Activated naive CD8-positive, alpha-beta T cell treated with anti-CD3 and anti-CD28 coated beads for 36 hours (primary cell): ENCODE data around the gene IQCF6. TPM values are rescaled to one million over a fixed set of nuclear protein-coding genes. Genes with fewer than 3 reads are reported as not detected.
"Not testable (repeated sequence)": the region's sequence is repeated elsewhere in the genome, so short reads cannot be mapped to it uniquely, and the experiment has no call there.

Experiments used
- DNase-seq: peaks from one replicate; pipeline ENCODE4 v3.0.0; 2021
- H3K27ac Mint-ChIP-seq: one replicate; pipeline ENCODE4 v1.8.0; 2022; ENCODE audit warnings: mild to moderate bottlenecking, moderate library complexity, mixed read lengths
- H3K27me3 Mint-ChIP-seq: one replicate; pipeline ENCODE4 v1.8.0; 2022; ENCODE audit warnings: mild to moderate bottlenecking, mixed read lengths
- H3K36me3 Mint-ChIP-seq: one replicate; pipeline ENCODE4 v1.8.0; 2021; ENCODE audit warnings: mild to moderate bottlenecking, mixed read lengths
- H3K4me1 Mint-ChIP-seq: one replicate; pipeline ENCODE4 v1.8.0; 2021; ENCODE audit warnings: mixed read lengths
- H3K4me3 Mint-ChIP-seq: one replicate; pipeline ENCODE4 v1.8.0; 2022; ENCODE audit warnings: mild to moderate bottlenecking, moderate library complexity, mixed read lengths
- H3K9me3 Mint-ChIP-seq: one replicate; pipeline ENCODE4 v1.8.0; 2022; ENCODE audit warnings: mixed read lengths
- total RNA-seq, 2 experiments: library from RNA; stranded (reverse); gene quantifications; one replicate each; pipeline ENCODE4 v1.2.3, GENCODE V29; 2021

The IQCF6 gene
- total RNA-seq, 2 experiments from 2014 or later: not detected

- peaks cover 41% of the 10 kb centered on the region for H3K4me1 Mint-ChIP-seq
- no peak overlapping the region for H3K4me3 Mint-ChIP-seq
- H3K9me3 Mint-ChIP-seq: no peaks in the 10 kb centered on the region
- peaks cover 4% of the 10 kb centered on the region for H3K36me3 Mint-ChIP-seq
- no peak overlapping the region for H3K27ac Mint-ChIP-seq
- DNase-seq: no peak
- H3K27me3 Mint-ChIP-seq: peaks cover 19% of the 10 kb centered on the region
Measured at GRCh38 chr3:51794206-51794605, 15.2 kb upstream of the IQCF6 start.

- Mint-ChIP-seq H3K27ac (no peak overlapping the region), H3K9me3 (no peaks in the 10 kb centered on the region), H3K4me3 (no peak overlapping the region), H3K36me3 (peaks cover 8% of the 10 kb centered on the region), H3K27me3 (peaks cover 12% of the 10 kb centered on the region), H3K4me1 (peaks cover 27% of the 10 kb centered on the region)
- DNase-seq: no peak
Measured at GRCh38 chr3:51792206-51792605, 13.2 kb upstream of the IQCF6 start.

- Mint-ChIP-seq H3K36me3 (peaks cover 12% of the 10 kb centered on the region), H3K9me3 (no peaks in the 10 kb centered on the region), H3K27me3 (peaks cover 13% of the 10 kb centered on the region), H3K27ac (no peak overlapping the region), H3K4me3 (no peak overlapping the region), H3K4me1 (peaks cover 19% of the 10 kb centered on the region)
- no peak for DNase-seq
Measured at GRCh38 chr3:51789437-51789836, 10.4 kb upstream of the IQCF6 start.

GRCh38 chr3:51787576-51787975, 8.5 kb upstream of the IQCF6 start:
- Mint-ChIP-seq H3K27me3 (peaks cover 13% of the 10 kb centered on the region), H3K36me3 (peaks cover 12% of the 10 kb centered on the region), H3K4me1 (peaks cover 19% of the 10 kb centered on the region)
- H3K4me3 Mint-ChIP-seq, DNase-seq, H3K9me3 Mint-ChIP-seq, H3K27ac Mint-ChIP-seq: not testable (repeated sequence)

- Mint-ChIP-seq H3K27ac (no peak overlapping the region), H3K4me3 (no peak overlapping the region), H3K27me3 (peaks cover 13% of the 10 kb centered on the region), H3K4me1 (peaks cover 16% of the 10 kb centered on the region), H3K9me3 (no peaks in the 10 kb centered on the region), H3K36me3 (peaks cover 12% of the 10 kb centered on the region)
- DNase-seq: no peak
Measured at GRCh38 chr3:51786267-51786666, 7.2 kb upstream of the IQCF6 start.

GRCh38 chr3:51778554-51778953, 483 bp downstream of the IQCF6 start:
- no peaks in the 10 kb centered on the region for H3K4me1 Mint-ChIP-seq
- no peaks in the 10 kb centered on the region for H3K9me3 Mint-ChIP-seq
- peaks cover 8% of the 10 kb centered on the region for H3K36me3 Mint-ChIP-seq
- DNase-seq: no peak
- H3K27me3 Mint-ChIP-seq: peaks cover 8% of the 10 kb centered on the region
- H3K27ac Mint-ChIP-seq: no peak overlapping the region
- no peak overlapping the region for H3K4me3 Mint-ChIP-seq

- DNase-seq: no peak
- Mint-ChIP-seq H3K4me1 (no peaks in the 10 kb centered on the region), H3K36me3 (peaks cover 11% of the 10 kb centered on the region), H3K9me3 (no peaks in the 10 kb centered on the region), H3K27me3 (peaks cover 8% of the 10 kb centered on the region), H3K27ac (no peak overlapping the region), H3K4me3 (no peak overlapping the region)
Measured at GRCh38 chr3:51777985-51778384, 1.1 kb downstream of the IQCF6 start.

GRCh38 chr3:51773529-51774056, 5.4 kb downstream of the IQCF6 start:
- peaks cover 10% of the 10 kb centered on the region for H3K36me3 Mint-ChIP-seq
- H3K27ac Mint-ChIP-seq: no peak overlapping the region
- no peaks in the 10 kb centered on the region for H3K4me1 Mint-ChIP-seq
- no peak overlapping the region for H3K4me3 Mint-ChIP-seq
- H3K9me3 Mint-ChIP-seq: no peaks in the 10 kb centered on the region
- peaks cover 14% of the 10 kb centered on the region for H3K27me3 Mint-ChIP-seq
- DNase-seq: no peak

GRCh38 chr3:51759203-51759602, 19.8 kb downstream of the IQCF6 start:
- Mint-ChIP-seq H3K27me3 (peaks cover 6% of the 10 kb centered on the region), H3K4me3 (no peak overlapping the region), H3K9me3 (peaks cover 40% of the 10 kb centered on the region), H3K4me1 (no peaks in the 10 kb centered on the region), H3K27ac (no peak overlapping the region), H3K36me3 (peaks cover 34% of the 10 kb centered on the region)
- DNase-seq: no peak

GRCh38 chr3:51753763-51754750, 25.0 kb downstream of the IQCF6 start:
- not testable (repeated sequence) for H3K27ac Mint-ChIP-seq, H3K27me3 Mint-ChIP-seq, H3K4me3 Mint-ChIP-seq, DNase-seq
- peaks cover 37% of the 10 kb centered on the region for H3K36me3 Mint-ChIP-seq
- H3K4me1 Mint-ChIP-seq: peaks cover 22% of the 10 kb centered on the region
- peaks cover 21% of the 10 kb centered on the region for H3K9me3 Mint-ChIP-seq

GRCh38 chr3:51751287-51751686, 27.8 kb downstream of the IQCF6 start:
- Mint-ChIP-seq H3K4me1 (peaks cover 39% of the 10 kb centered on the region), H3K4me3 (no peak overlapping the region), H3K27me3 (peaks cover 2% of the 10 kb centered on the region), H3K9me3 (peaks cover 16% of the 10 kb centered on the region), H3K36me3 (peaks cover 45% of the 10 kb centered on the region), H3K27ac (peak overlapping the region; percentile 31)
- peak; percentile 6 for DNase-seq

GRCh38 chr3:51750878-51751277, 28.2 kb downstream of the IQCF6 start:
- peaks cover 42% of the 10 kb centered on the region for H3K4me1 Mint-ChIP-seq
- DNase-seq: no peak
- no peak overlapping the region for H3K4me3 Mint-ChIP-seq
- peaks cover 14% of the 10 kb centered on the region for H3K9me3 Mint-ChIP-seq
- peaks cover 2% of the 10 kb centered on the region for H3K27me3 Mint-ChIP-seq
- no peak overlapping the region for H3K27ac Mint-ChIP-seq
- peaks cover 45% of the 10 kb centered on the region for H3K36me3 Mint-ChIP-seq

- no peak for DNase-seq
- H3K4me3 Mint-ChIP-seq: peak overlapping the region; percentile 37
- peak overlapping the region; percentile 92 for H3K27ac Mint-ChIP-seq
- peaks cover 46% of the 10 kb centered on the region for H3K4me1 Mint-ChIP-seq
- peaks cover 55% of the 10 kb centered on the region for H3K36me3 Mint-ChIP-seq
- H3K9me3 Mint-ChIP-seq: peaks cover 5% of the 10 kb centered on the region
- H3K27me3 Mint-ChIP-seq: peaks cover 6% of the 10 kb centered on the region
Measured at GRCh38 chr3:51748327-51748726, 30.7 kb downstream of the IQCF6 start.

GRCh38 chr3:51747840-51748239, 31.2 kb downstream of the IQCF6 start:
- DNase-seq: peak; percentile 22
- Mint-ChIP-seq H3K27me3 (peaks cover 6% of the 10 kb centered on the region), H3K27ac (peak overlapping the region; percentile 92), H3K4me1 (peaks cover 48% of the 10 kb centered on the region), H3K36me3 (peaks cover 54% of the 10 kb centered on the region), H3K9me3 (peaks cover 5% of the 10 kb centered on the region), H3K4me3 (peak overlapping the region; percentile 37)

GRCh38 chr3:51742978-51743377, 36.1 kb downstream of the IQCF6 start:
- not testable (repeated sequence) for H3K9me3 Mint-ChIP-seq, DNase-seq, H3K27me3 Mint-ChIP-seq
- peak overlapping the region; percentile 18 for H3K27ac Mint-ChIP-seq
- H3K36me3 Mint-ChIP-seq: peaks cover 41% of the 10 kb centered on the region
- H3K4me1 Mint-ChIP-seq: peaks cover 33% of the 10 kb centered on the region
- peak overlapping the region; percentile 69 for H3K4me3 Mint-ChIP-seq
